Peyer's patch (tissue), 4 donors: ENCODE data around the gene REC114. TPM values are rescaled to one million over a fixed set of nuclear protein-coding genes. Genes with fewer than 3 reads are reported as not detected.
"Not testable (repeated sequence)": the region's sequence is repeated elsewhere in the genome, so short reads cannot be mapped to it uniquely, and the experiment has no call there.

Experiments used
- DNase-seq, 3 donors: peaks; one replicate each; pipeline ENCODE4 v3.0.0-alpha.2; 2017 to 2019
- H3K27ac ChIP-seq, 4 donors: fragments of 200-600 bp; sonication (generic); one replicate each; pipeline ENCODE4 v1.5.1; 2016 to 2019
- H3K27me3 ChIP-seq, 2 donors: fragments of 200-600 bp; sonication (generic); one replicate each; pipeline ENCODE4 v1.5.1; 2019
- H3K36me3 ChIP-seq, 3 donors: fragments of 200-600 bp; sonication (generic); one replicate each; pipeline ENCODE4 v1.5.1; 2016 to 2019
- H3K4me1 ChIP-seq, 4 donors: fragments of 200-600 bp; sonication (generic); one replicate each; pipeline ENCODE4 v1.5.1; 2016 to 2019
- H3K4me3 ChIP-seq, 4 donors: fragments of 200-600 bp; sonication (generic); 1 replicate in 3 of 4; 2 replicates in 1 of 4; pipeline ENCODE4 v1.5.1; 2016 to 2019; ENCODE audit warnings: mild to moderate bottlenecking in 1 of 4
- H3K9me3 ChIP-seq, 4 donors: fragments of 200-600 bp; sonication (generic); one replicate each; pipeline ENCODE4 v1.5.1; 2016 to 2019; ENCODE audit warnings: mild to moderate bottlenecking in 1 of 4
- CTCF ChIP-seq, 6 experiments: fragments of 450-650 bp in 4 of 6; fragments of 200-600 bp in 2 of 6; sonication (generic) in 1 of 6; IDR thresholded peaks; one replicate each; pipeline ENCODE4 v1.5.1; 2017 to 2019; ENCODE audit warnings: antibody characterized with exemption in 6 of 6, mild to moderate bottlenecking in 3 of 6, moderate library complexity in 1 of 6
- POLR2A ChIP-seq, 2 donors: fragments of 450-650 bp; IDR thresholded peaks; one replicate each; pipeline ENCODE4 v1.5.1; 2017; ENCODE audit warnings: antibody characterized with exemption in 2 of 2, mild to moderate bottlenecking in 2 of 2, moderate library complexity in 2 of 2
- total RNA-seq, 4 donors: library from RNA; depleted of rRNA; stranded (reverse); fragments of >200 nt; gene quantifications; one replicate each; pipeline ENCODE4 v1.1.0, GENCODE V29; 2016

Gene REC114
- total RNA-seq, 4 donors from 2014 or later = not detected

GRCh38 chr15:73403171-73403570, 39.8 kb upstream of the REC114 start:
- Histone ChIP-seq H3K27me3 (no peaks in the 10 kb centered on the region), H3K4me1 (no peaks in the 10 kb centered on the region), H3K9me3 (no peaks in the 10 kb centered on the region), H3K36me3 (no peaks in the 10 kb centered on the region), H3K27ac (no peak overlapping the region), H3K4me3 (no peak overlapping the region)
- TF ChIP-seq CTCF (IDR thresholded peaks at IDR 0.05) (no peak), POLR2A (IDR thresholded peaks at IDR 0.05) (no peak)
- DNase-seq = no peak

- Histone ChIP-seq H3K9me3 (no peaks in the 10 kb centered on the region), H3K4me3 (no peak overlapping the region), H3K36me3 (no peaks in the 10 kb centered on the region), H3K27ac (no peak overlapping the region), H3K27me3 (no peaks in the 10 kb centered on the region), H3K4me1 (no peaks in the 10 kb centered on the region)
- DNase-seq = no peak
- TF ChIP-seq POLR2A (IDR thresholded peaks at IDR 0.05) (no peak), CTCF (IDR thresholded peaks at IDR 0.05) (no peak)
These were observed 28.1 kb upstream of the REC114 start for GRCh38 chr15:73414876-73415275.

GRCh38 chr15:73424506-73424905, 18.5 kb upstream of the REC114 start:
- no peak for DNase-seq
- Histone ChIP-seq H3K4me3 (no peak overlapping the region), H3K36me3 (no peaks in the 10 kb centered on the region), H3K27me3 (no peaks in the 10 kb centered on the region), H3K27ac (no peak overlapping the region), H3K9me3 (no peaks in the 10 kb centered on the region), H3K4me1 (no peaks in the 10 kb centered on the region)
- TF ChIP-seq POLR2A (IDR thresholded peaks at IDR 0.05) = no peak
- TF ChIP-seq CTCF (IDR thresholded peaks at IDR 0.05) = no peak

GRCh38 chr15:73425510-73425909, 17.5 kb upstream of the REC114 start:
- Histone ChIP-seq H3K9me3 (no peaks in the 10 kb centered on the region), H3K4me3 (no peak overlapping the region), H3K27ac (no peak overlapping the region), H3K36me3 (no peaks in the 10 kb centered on the region), H3K4me1 (no peaks in the 10 kb centered on the region), H3K27me3 (no peaks in the 10 kb centered on the region)
- TF ChIP-seq CTCF (IDR thresholded peaks at IDR 0.05) (no peak), POLR2A (IDR thresholded peaks at IDR 0.05) (no peak)
- DNase-seq = no peak

- H3K9me3 ChIP-seq = no peaks in the 10 kb centered on the region
- H3K4me3 ChIP-seq = no peak overlapping the region
- no peaks in the 10 kb centered on the region for H3K4me1 ChIP-seq
- no peak for DNase-seq
- no peaks in the 10 kb centered on the region for H3K27me3 ChIP-seq
- no peak overlapping the region for H3K27ac ChIP-seq
- no peaks in the 10 kb centered on the region for H3K36me3 ChIP-seq
- TF ChIP-seq POLR2A (IDR thresholded peaks at IDR 0.05) (no peak), CTCF (IDR thresholded peaks at IDR 0.05) (no peak)
These were observed 16.5 kb upstream of the REC114 start for GRCh38 chr15:73426323-73426994.

- not testable (repeated sequence) for H3K36me3 ChIP-seq, H3K9me3 ChIP-seq, H3K4me3 ChIP-seq, H3K27ac ChIP-seq, DNase-seq, H3K4me1 ChIP-seq, H3K27me3 ChIP-seq
These were observed 11.6 kb upstream of the REC114 start for GRCh38 chr15:73431329-73431728.
